ENCODE data around the gene DRD4.

DRD4 gene

DNA sequence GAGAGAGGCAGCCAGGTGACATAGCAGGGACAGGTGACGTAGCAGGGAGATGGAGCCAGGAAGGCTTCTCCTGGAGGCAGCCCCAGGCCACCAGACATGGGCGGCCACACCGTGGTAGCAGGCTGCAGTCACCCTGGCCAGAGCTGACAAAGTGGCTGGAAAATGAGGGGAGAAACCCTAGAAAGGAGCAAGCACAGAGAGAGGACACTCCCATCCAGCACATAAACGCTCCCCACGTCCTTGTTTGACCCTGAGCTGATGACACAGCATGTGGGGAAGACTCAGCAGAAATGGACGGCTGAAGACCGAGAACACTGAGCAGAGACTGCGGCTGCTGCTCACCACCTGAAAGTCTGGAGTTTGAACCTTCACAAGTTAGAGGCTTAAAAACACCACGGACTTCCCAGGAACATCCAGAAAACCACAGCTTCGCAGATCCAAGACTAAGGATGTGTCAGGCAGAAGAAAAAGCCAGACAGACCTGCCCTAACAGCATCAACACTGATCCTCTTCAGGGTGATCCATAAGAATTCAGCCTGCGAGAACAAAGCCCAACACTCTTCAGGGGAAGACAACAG lies 28.7 kb downstream of the DRD4 start:
- POLR2A ChIA-PET (ENCODE audit: low non-redundant PET): no interaction called here
- H3K27ac ChIP-seq: peak overlapping the region; percentile 47
- TF ChIP-seq, protein P1, sequence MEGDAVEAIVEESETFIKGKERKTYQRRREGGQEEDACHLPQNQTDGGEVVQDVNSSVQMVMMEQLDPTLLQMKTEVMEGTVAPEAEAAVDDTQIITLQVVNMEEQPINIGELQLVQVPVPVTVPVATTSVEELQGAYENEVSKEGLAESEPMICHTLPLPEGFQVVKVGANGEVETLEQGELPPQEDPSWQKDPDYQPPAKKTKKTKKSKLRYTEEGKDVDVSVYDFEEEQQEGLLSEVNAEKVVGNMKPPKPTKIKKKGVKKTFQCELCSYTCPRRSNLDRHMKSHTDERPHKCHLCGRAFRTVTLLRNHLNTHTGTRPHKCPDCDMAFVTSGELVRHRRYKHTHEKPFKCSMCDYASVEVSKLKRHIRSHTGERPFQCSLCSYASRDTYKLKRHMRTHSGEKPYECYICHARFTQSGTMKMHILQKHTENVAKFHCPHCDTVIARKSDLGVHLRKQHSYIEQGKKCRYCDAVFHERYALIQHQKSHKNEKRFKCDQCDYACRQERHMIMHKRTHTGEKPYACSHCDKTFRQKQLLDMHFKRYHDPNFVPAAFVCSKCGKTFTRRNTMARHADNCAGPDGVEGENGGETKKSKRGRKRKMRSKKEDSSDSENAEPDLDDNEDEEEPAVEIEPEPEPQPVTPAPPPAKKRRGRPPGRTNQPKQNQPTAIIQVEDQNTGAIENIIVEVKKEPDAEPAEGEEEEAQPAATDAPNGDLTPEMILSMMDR (conservative IDR thresholded peaks at IDR 0.05; ENCODE audit: low read depth): no peak
- CTCF ChIA-PET: interaction anchor here (1.0 kb wide), 1 partner anchor 97 kb away, joined by 3 read pairs; no protein-coding TSS in a partner anchor
- no peak for DNase-seq (ENCODE audit: low spot score)

DNA sequence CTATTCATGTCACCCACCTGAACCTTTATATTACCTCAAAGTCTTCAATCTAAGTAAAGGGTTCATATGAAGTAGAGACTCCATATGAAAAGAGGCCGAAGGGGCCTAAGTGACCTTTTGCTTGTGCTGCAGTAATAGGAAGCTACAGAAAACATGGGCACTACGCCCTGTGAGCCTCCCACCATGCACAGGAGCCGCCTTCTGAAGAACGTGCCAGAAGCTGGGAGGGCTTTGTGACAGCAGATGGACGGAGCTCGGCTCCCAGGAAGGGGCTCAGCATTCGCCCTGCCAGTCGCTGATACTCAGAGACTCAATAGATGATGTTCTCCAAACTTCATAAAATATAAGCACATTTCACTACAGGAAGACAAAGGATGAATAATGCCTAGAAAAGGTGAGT lies 36.8 kb downstream of the DRD4 start:
- CTCF ChIA-PET: interaction anchor here (0.8 kb wide), 1 partner anchor 19 kb away, joined by 3 read pairs; no protein-coding TSS in a partner anchor
- POLR2A ChIA-PET (ENCODE audit: low non-redundant PET): interaction anchor here (0.9 kb wide), 1 partner anchor 98 kb away, joined by 3 read pairs; no protein-coding TSS in a partner anchor
- H3K27ac ChIP-seq: no peak overlapping the region
- TF ChIP-seq, protein P1 (conservative IDR thresholded peaks at IDR 0.05; ENCODE audit: low read depth): no peak
- DNase-seq (ENCODE audit: low spot score): no peak

- no peak overlapping the region for H3K27ac ChIP-seq
- no peak for DNase-seq (ENCODE audit: low spot score)
- POLR2A ChIA-PET (ENCODE audit: low non-redundant PET): no interaction called here
- TF ChIP-seq, protein P1 (conservative IDR thresholded peaks at IDR 0.05; ENCODE audit: low read depth): no peak
- CTCF ChIA-PET: interaction anchor here (0.6 to 0.8 kb wide), 2 partner anchors 18 to 93 kb away, joined by 3 to 4 read pairs; no protein-coding TSS in a partner anchor
These were observed 37.3 kb downstream of the DRD4 start for GRCh38 chr11:674406-674805.

- POLR2A ChIA-PET (ENCODE audit: low non-redundant PET): no interaction called here
- CTCF ChIA-PET: no interaction called here
- H3K27ac ChIP-seq: no peak overlapping the region
- TF ChIP-seq, protein P1 (conservative IDR thresholded peaks at IDR 0.05; ENCODE audit: low read depth): no peak
- DNase-seq (ENCODE audit: low spot score): no peak
These were observed 41.2 kb downstream of the DRD4 start for GRCh38 chr11:678297-678696.

DNA sequence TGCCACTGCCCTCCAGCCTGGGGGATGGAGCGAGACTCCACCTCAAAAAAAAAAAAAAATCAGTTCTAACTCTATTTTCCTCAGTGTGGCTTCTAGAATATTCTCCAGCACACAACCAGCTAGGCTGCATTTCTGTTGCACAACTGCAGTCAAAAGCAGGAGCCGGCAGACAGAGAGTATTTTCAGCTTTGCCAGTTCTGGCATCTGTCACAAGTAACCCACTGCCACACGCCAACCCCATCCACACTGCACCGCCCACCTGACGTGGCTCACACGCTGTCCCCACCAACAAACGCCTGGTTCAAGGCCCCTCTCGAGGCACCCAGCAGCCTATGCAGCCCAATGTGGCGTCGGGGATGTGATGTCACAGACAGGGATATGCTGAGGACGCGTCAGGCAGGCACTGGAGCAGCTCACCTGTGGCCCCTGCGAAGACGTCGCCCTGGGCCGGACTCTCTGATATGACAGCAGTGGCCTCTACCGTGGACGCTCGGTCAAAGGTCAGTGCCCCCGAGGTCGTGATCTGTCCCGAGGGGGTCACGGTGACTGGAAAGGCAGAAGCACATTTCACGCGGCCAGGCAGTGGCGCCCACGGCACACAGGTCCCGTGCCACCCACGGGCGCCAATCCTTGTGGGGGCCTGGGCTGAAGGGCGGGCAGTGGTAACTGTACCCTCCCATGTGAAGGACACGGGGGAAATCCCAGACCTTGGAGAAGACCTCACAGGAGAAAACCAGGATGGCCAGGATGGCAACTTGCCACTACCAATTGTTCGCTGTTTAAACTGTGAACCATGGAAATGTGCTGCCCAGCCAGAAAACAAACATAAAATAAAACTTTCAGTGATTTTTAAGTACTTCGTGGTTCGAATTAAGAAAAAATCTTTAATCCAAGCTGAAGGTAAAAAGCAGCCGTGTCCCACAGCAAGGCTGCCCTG lies 42.5 kb downstream of the DRD4 start:
- DNase-seq (ENCODE audit: low spot score): no peak
- POLR2A ChIA-PET (ENCODE audit: low non-redundant PET): no interaction called here
- H3K27ac ChIP-seq: peak overlapping the region; percentile 5
- TF ChIP-seq, protein P1 (conservative IDR thresholded peaks at IDR 0.05; ENCODE audit: low read depth): no peak
- CTCF ChIA-PET: interaction anchor here (0.6 kb wide), 2 partner anchors 48 to 212 kb away, joined by 3 read pairs; no protein-coding TSS in a partner anchor

GRCh38 chr11:680476-680875 lies 43.4 kb downstream of the DRD4 start:
- DNase-seq (ENCODE audit: low spot score): no peak
- CTCF ChIA-PET: no interaction called here
- TF ChIP-seq, protein P1 (conservative IDR thresholded peaks at IDR 0.05; ENCODE audit: low read depth): no peak
- peak overlapping the region; percentile 4 for H3K27ac ChIP-seq
- POLR2A ChIA-PET (ENCODE audit: low non-redundant PET): no interaction called here
